H1 (cell line): ENCODE data around the gene SEMA3A. TPM values are rescaled to one million over a fixed set of nuclear protein-coding genes. Genes with fewer than 3 reads are reported as not detected.

ENCODE experiments used
- ASH2L ChIP-seq: fragments of 200-600, 300-600 bp; sonication (generic); IDR thresholded peaks from one replicate; pipeline ENCODE4 v1.7.1; 2017; ENCODE audit warnings: low read length
- JUND ChIP-seq: IDR thresholded peaks from 2 replicates; pipeline ENCODE4 v1.6.1; 2011; ENCODE audit warnings: mild to moderate bottlenecking, improper control_type of control experiment, low read length
- SP2 ChIP-seq: IDR thresholded peaks from 2 replicates; pipeline ENCODE4 v1.6.1; 2012; ENCODE audit warnings: mild to moderate bottlenecking, low read length, inconsistent platforms
- SP4 ChIP-seq: IDR thresholded peaks from 2 replicates; pipeline ENCODE4 v1.6.1; 2012; ENCODE audit warnings: low read length, inconsistent platforms
- polyA plus RNA-seq, 7 experiments: library from polyadenylated mRNA; depleted of rRNA in 3 of 7; stranded (reverse) in 5 of 7; unstranded in 2 of 7; fragments of >200 nt in 5 of 7; fragments of 200-250 nt in 2 of 7; gene quantifications; 1 replicate in 5 of 7; 2 replicates in 1 of 7; 4 replicates in 1 of 7; pipeline versions ENCODE4 v1.2.1 to v1.2.3, GENCODE V29; 2011 to 2013; ENCODE audit warnings: missing spikeins in 2 of 7, mixed read lengths in 2 of 7
- total RNA-seq: library from RNA; stranded (reverse); fragmentation: NEBNext Ultra II Directional; extraction: Animal tissue kit (Norgen Biotek cat#: 25700); gene quantifications from 2 replicates; pipeline ENCODE4 v1.2.1, GENCODE V29; 2021

The SEMA3A gene
- total and polyA plus RNA-seq, 2 of the 8 experiments (the other 6 are each of a cell fraction or from before 2014, with no cell fraction given) = 8.1 to 45.9 TPM

GRCh38 chr7:84170646-84171045 is 23.9 kb downstream of the SEMA3A start (continued):
- no peak for TF ChIP-seq SP4
- TF ChIP-seq SP2 = no peak
- no peak for TF ChIP-seq JUND
- TF ChIP-seq ASH2L = no peak
